Activated B cell treated with CpG ODN at 0.5 μM for 24 hours (primary cell): ENCODE results near the gene ALCAM. TPM values are rescaled to one million over a fixed set of nuclear protein-coding genes. Genes with fewer than 3 reads are reported as not detected.
"Not testable (repeated sequence)": the region's sequence is repeated elsewhere in the genome, so short reads cannot be mapped to it uniquely, and the experiment has no call there.

Source experiments
- ATAC-seq: fragments of 200-7000 bp; cut with Tn5 transposase; one replicate; pipeline ENCODE4 v1.10.0; 2021; ENCODE audit warnings: low read depth, mild to moderate bottlenecking, moderate library complexity
- CTCF ChIA-PET: fragments of 350-600 bp; sonication (Branson Sonifier 250); formaldehyde crosslinking; loops from one replicate; lab custom pipeline; 2021; ENCODE audit warnings: antibody characterized with exemption; lab: Charles Lee
- POLR2A ChIA-PET: fragments of 350-600 bp; sonication (Branson Sonifier 250); formaldehyde crosslinking; loops from one replicate; lab custom pipeline; 2021; ENCODE audit warnings: antibody characterized with exemption; lab: Charles Lee
- DNase-seq: peaks from one replicate; pipeline ENCODE4 v3.0.0; 2022
- H3K27ac Mint-ChIP-seq: one replicate; pipeline ENCODE4 v1.8.0; 2020; ENCODE audit warnings: mixed read lengths
- H3K27me3 Mint-ChIP-seq: one replicate; pipeline ENCODE4 v1.8.0; 2021; ENCODE audit warnings: mixed read lengths
- H3K36me3 Mint-ChIP-seq: one replicate; pipeline ENCODE4 v1.8.0; 2021; ENCODE audit warnings: low read depth, mixed read lengths
- H3K4me1 Mint-ChIP-seq: one replicate; pipeline ENCODE4 v1.8.0; 2021; ENCODE audit warnings: mixed read lengths
- H3K4me3 Mint-ChIP-seq: one replicate; pipeline ENCODE4 v1.8.0; 2020; ENCODE audit warnings: mild to moderate bottlenecking, mixed read lengths
- H3K9me3 Mint-ChIP-seq: one replicate; pipeline ENCODE4 v1.8.0; 2020; ENCODE audit warnings: mixed read lengths
- intact Hi-C: fragments of 100-400 bp; cut with micrococcal nuclease; formaldehyde crosslinking; loops from one replicate; pipeline ENCODE4 v1.15.1; 2024
- total RNA-seq: library from RNA; stranded (reverse); gene quantifications from 2 replicates; pipeline ENCODE4 v1.2.3, GENCODE V29; 2022
- TF ChIP-seq, protein P1 (sequence below): fragments of 200-600 bp; IDR thresholded peaks from one replicate; pipeline ENCODE4 v1.8.0; 2022; ENCODE audit warnings: antibody characterized with exemption, mild to moderate bottlenecking

The ALCAM gene
- total RNA-seq, 1 donor from 2014 or later, result 28.5 TPM

DNA sequence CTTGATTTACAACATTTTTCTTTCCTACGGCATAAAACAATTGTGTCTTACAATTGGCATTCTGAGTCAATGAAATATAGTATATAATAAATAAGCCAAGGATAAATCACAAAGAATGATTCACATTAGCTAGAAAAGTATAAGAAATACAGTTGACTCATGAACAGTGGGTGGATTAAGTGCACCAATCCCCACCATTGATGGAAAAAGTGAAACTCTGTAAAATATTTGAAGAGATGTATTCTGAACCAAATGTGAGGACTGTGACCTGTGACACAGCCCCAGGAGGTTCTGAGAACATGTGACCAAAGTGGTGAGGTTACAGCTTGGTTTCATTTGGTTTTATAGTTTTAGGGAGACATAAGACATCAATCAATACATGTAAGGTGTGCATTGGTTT lies 227.5 kb downstream of the ALCAM start:
- Mint-ChIP-seq H3K4me1 (no peaks in the 10 kb centered on the region), H3K4me3 (no peak overlapping the region), H3K27ac (no peak overlapping the region), H3K27me3 (no peaks in the 10 kb centered on the region), H3K36me3 (no peaks in the 10 kb centered on the region), H3K9me3 (no peaks in the 10 kb centered on the region)
- ChIA-PET CTCF (no interaction called here), POLR2A (no interaction called here)
- ATAC-seq (no peak), DNase-seq (no peak)
- TF ChIP-seq, protein P1, sequence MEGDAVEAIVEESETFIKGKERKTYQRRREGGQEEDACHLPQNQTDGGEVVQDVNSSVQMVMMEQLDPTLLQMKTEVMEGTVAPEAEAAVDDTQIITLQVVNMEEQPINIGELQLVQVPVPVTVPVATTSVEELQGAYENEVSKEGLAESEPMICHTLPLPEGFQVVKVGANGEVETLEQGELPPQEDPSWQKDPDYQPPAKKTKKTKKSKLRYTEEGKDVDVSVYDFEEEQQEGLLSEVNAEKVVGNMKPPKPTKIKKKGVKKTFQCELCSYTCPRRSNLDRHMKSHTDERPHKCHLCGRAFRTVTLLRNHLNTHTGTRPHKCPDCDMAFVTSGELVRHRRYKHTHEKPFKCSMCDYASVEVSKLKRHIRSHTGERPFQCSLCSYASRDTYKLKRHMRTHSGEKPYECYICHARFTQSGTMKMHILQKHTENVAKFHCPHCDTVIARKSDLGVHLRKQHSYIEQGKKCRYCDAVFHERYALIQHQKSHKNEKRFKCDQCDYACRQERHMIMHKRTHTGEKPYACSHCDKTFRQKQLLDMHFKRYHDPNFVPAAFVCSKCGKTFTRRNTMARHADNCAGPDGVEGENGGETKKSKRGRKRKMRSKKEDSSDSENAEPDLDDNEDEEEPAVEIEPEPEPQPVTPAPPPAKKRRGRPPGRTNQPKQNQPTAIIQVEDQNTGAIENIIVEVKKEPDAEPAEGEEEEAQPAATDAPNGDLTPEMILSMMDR, result no peak
- intact Hi-C loops, result no loop called here

GRCh38 chr3:105598042-105598796 lies 231.5 kb downstream of the ALCAM start:
- ChIA-PET CTCF (no interaction called here), POLR2A (no interaction called here)
- H3K4me3 Mint-ChIP-seq, result no peak overlapping the region

GRCh38 chr3:105599350-105599749 lies 232.6 kb downstream of the ALCAM start:
- TF ChIP-seq, protein P1, result no peak
- Mint-ChIP-seq H3K9me3 (no peaks in the 10 kb centered on the region), H3K4me1 (no peaks in the 10 kb centered on the region), H3K36me3 (no peaks in the 10 kb centered on the region), H3K27me3 (no peaks in the 10 kb centered on the region), H3K27ac (no peak overlapping the region), H3K4me3 (no peak overlapping the region)
- no peak for ATAC-seq
- CTCF ChIA-PET, result no interaction called here
- intact Hi-C loops, result no loop called here
- POLR2A ChIA-PET, result no interaction called here
- DNase-seq, result no peak

More at GRCh38 chr3:105598042-105598796, 231.5 kb downstream of the ALCAM start:
- TF ChIP-seq, protein P1, result no peak
- Mint-ChIP-seq H3K9me3 (no peaks in the 10 kb centered on the region), H3K36me3 (no peaks in the 10 kb centered on the region), H3K27me3 (no peaks in the 10 kb centered on the region), H3K4me1 (no peaks in the 10 kb centered on the region), H3K27ac (no peak overlapping the region)
- no peak for DNase-seq
- no peak for ATAC-seq
- intact Hi-C loops, result no loop called here

- H3K27me3 Mint-ChIP-seq, H3K36me3 Mint-ChIP-seq, intact Hi-C loops, H3K27ac Mint-ChIP-seq, ATAC-seq, H3K9me3 Mint-ChIP-seq, CTCF ChIA-PET, H3K4me1 Mint-ChIP-seq, DNase-seq, POLR2A ChIA-PET, H3K4me3 Mint-ChIP-seq: not testable (repeated sequence)
These were observed 235.0 kb downstream of the ALCAM start for GRCh38 chr3:105601756-105602155.

- CTCF ChIA-PET, ATAC-seq, H3K27me3 Mint-ChIP-seq, H3K4me1 Mint-ChIP-seq, intact Hi-C loops, POLR2A ChIA-PET, H3K27ac Mint-ChIP-seq, H3K4me3 Mint-ChIP-seq, DNase-seq, H3K36me3 Mint-ChIP-seq, H3K9me3 Mint-ChIP-seq: not testable (repeated sequence)
These were observed 235.6 kb downstream of the ALCAM start for GRCh38 chr3:105602286-105602685.

DNA sequence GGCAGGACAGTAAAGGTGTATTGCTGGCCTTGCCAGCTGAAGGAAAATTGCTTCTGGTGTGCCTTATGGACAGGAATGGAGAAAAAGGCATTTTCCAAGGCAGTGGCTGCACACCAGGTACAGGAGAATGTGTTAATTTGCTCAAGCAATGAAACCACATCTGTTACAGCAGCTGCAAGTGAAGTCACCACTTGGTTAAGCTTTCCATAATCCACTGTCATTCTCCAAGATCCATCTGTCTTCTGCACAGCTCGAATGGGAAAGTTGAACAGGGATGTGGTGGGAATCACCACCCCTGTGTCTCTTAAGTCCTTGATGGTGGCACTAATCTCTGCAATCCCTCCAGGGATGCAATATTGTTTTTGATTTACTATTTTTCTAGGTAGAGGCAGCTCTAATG lies 236.8 kb downstream of the ALCAM start:
- H3K36me3 Mint-ChIP-seq, H3K4me1 Mint-ChIP-seq, H3K9me3 Mint-ChIP-seq, DNase-seq, POLR2A ChIA-PET, CTCF ChIA-PET, H3K27ac Mint-ChIP-seq, H3K27me3 Mint-ChIP-seq, ATAC-seq, intact Hi-C loops, H3K4me3 Mint-ChIP-seq: not testable (repeated sequence)
